ENCODE measurements around the gene TNFSF10.

DNA sequence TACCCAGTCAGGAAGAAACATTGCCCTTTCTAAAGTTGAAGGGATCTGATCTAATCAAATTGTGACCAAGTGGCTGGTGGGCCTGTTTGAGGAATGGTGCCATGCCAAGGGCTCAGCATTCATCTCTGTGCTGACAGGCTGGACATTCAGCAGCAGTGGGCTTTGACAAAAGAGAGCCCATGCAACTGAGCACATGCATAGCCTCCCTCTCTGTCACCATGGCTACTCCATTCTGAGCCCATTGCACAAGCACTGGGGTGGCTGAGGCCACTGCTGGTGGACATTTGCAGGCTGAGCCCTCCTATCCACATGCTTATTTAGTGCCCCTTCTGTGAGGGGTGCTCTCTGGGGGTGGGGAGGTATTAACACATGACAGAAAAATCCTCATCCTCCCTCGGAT lies 28.6 kb upstream of the TNFSF10 start:
- TF ChIP-seq, protein P1, sequence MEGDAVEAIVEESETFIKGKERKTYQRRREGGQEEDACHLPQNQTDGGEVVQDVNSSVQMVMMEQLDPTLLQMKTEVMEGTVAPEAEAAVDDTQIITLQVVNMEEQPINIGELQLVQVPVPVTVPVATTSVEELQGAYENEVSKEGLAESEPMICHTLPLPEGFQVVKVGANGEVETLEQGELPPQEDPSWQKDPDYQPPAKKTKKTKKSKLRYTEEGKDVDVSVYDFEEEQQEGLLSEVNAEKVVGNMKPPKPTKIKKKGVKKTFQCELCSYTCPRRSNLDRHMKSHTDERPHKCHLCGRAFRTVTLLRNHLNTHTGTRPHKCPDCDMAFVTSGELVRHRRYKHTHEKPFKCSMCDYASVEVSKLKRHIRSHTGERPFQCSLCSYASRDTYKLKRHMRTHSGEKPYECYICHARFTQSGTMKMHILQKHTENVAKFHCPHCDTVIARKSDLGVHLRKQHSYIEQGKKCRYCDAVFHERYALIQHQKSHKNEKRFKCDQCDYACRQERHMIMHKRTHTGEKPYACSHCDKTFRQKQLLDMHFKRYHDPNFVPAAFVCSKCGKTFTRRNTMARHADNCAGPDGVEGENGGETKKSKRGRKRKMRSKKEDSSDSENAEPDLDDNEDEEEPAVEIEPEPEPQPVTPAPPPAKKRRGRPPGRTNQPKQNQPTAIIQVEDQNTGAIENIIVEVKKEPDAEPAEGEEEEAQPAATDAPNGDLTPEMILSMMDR (IDR thresholded peaks at IDR 0.05) = no peak
- no peak for TF ChIP-seq POLR2A (IDR thresholded peaks at IDR 0.05)

All from adrenal gland (tissue), 5 donors.